HL-60 (cell line): Measurements from ENCODE around the gene TRERF1.
A peak's percentile ranks its signal among the peaks of the same experiment; 100 is the strongest.

Experiments used
- DNase-seq, 2 experiments: peaks; one replicate each; pipeline ENCODE4 v3.0.0-alpha.2; 2010 to 2020; ENCODE audit warnings: low read depth in 1 of 2, low spot score in 1 of 2
- H3K27ac ChIP-seq: fragments of 250-450 bp; sonication (Bioruptor Pico); replicated peaks from 2 replicates; pipeline ENCODE4 v1.5.1; 2020; ENCODE audit warnings: mild to moderate bottlenecking, moderate library complexity
- H3K27me3 ChIP-seq: fragments of 250-450 bp; sonication (Bioruptor Pico); 2 replicates; pipeline ENCODE4 v1.5.1; 2021; ENCODE audit warnings: mild to moderate bottlenecking, moderate library complexity; ENCODE audit not compliant: insufficient read depth, poor library complexity, severe bottlenecking
- H3K4me3 ChIP-seq: replicated peaks from 2 replicates; pipeline ENCODE4 v1.5.1; 2011; ENCODE audit warnings: mild to moderate bottlenecking, control low read depth, low read length; ENCODE audit not compliant: insufficient read depth
- GABPA ChIP-seq: IDR thresholded peaks from 2 replicates; pipeline ENCODE4 v1.6.1; 2012; ENCODE audit warnings: low read depth
- POLR2AphosphoS5 ChIP-seq: IDR thresholded peaks from 2 replicates; pipeline ENCODE4 v1.6.1; 2012; ENCODE audit warnings: low read depth
- SPI1 ChIP-seq: IDR thresholded peaks from 2 replicates; pipeline ENCODE4 v1.6.1; 2012; ENCODE audit warnings: low read depth, mild to moderate bottlenecking, borderline replicate concordance
- TF ChIP-seq, protein P1 (sequence below): IDR thresholded peaks from one replicate; pipeline ENCODE4 v1.5.1; 2011; ENCODE audit warnings: low read length, control low read depth, inconsistent platforms; ENCODE audit not compliant: insufficient read depth
- TF ChIP-seq, protein P2 (sequence below): IDR thresholded peaks from 2 replicates; pipeline ENCODE4 v1.6.1; 2012; ENCODE audit warnings: low read depth; ENCODE audit not compliant: insufficient replicate concordance

The TRERF1 gene

DNA sequence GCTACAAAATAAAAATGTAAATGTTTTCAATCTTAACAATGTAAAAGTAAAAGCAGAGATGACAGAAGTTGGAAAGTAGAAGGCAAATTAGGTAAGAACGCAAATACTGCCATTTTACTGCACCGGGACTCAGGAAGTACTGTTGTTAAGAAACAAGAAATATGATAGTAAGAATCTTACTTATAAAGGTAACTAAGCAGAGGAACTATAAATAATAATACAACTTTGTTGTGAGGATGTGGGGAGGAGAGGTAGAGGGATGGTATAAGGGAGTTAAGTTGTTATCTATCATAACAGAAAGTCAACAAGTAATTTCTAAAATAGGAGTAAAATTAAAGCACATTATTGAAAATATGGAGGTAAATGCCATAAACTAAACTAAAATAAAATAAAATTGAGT is 129.8 kb downstream of the TRERF1 start:
- no peaks in the 10 kb centered on the region for H3K27me3 ChIP-seq
- peak overlapping the region; percentile 15 for H3K27ac ChIP-seq
- no peak overlapping the region for H3K4me3 ChIP-seq
- TF ChIP-seq GABPA = no peak
- TF ChIP-seq, protein P1, sequence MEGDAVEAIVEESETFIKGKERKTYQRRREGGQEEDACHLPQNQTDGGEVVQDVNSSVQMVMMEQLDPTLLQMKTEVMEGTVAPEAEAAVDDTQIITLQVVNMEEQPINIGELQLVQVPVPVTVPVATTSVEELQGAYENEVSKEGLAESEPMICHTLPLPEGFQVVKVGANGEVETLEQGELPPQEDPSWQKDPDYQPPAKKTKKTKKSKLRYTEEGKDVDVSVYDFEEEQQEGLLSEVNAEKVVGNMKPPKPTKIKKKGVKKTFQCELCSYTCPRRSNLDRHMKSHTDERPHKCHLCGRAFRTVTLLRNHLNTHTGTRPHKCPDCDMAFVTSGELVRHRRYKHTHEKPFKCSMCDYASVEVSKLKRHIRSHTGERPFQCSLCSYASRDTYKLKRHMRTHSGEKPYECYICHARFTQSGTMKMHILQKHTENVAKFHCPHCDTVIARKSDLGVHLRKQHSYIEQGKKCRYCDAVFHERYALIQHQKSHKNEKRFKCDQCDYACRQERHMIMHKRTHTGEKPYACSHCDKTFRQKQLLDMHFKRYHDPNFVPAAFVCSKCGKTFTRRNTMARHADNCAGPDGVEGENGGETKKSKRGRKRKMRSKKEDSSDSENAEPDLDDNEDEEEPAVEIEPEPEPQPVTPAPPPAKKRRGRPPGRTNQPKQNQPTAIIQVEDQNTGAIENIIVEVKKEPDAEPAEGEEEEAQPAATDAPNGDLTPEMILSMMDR = no peak
- TF ChIP-seq POLR2AphosphoS5 = no peak
- TF ChIP-seq, protein P2, sequence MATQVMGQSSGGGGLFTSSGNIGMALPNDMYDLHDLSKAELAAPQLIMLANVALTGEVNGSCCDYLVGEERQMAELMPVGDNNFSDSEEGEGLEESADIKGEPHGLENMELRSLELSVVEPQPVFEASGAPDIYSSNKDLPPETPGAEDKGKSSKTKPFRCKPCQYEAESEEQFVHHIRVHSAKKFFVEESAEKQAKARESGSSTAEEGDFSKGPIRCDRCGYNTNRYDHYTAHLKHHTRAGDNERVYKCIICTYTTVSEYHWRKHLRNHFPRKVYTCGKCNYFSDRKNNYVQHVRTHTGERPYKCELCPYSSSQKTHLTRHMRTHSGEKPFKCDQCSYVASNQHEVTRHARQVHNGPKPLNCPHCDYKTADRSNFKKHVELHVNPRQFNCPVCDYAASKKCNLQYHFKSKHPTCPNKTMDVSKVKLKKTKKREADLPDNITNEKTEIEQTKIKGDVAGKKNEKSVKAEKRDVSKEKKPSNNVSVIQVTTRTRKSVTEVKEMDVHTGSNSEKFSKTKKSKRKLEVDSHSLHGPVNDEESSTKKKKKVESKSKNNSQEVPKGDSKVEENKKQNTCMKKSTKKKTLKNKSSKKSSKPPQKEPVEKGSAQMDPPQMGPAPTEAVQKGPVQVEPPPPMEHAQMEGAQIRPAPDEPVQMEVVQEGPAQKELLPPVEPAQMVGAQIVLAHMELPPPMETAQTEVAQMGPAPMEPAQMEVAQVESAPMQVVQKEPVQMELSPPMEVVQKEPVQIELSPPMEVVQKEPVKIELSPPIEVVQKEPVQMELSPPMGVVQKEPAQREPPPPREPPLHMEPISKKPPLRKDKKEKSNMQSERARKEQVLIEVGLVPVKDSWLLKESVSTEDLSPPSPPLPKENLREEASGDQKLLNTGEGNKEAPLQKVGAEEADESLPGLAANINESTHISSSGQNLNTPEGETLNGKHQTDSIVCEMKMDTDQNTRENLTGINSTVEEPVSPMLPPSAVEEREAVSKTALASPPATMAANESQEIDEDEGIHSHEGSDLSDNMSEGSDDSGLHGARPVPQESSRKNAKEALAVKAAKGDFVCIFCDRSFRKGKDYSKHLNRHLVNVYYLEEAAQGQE = no peak
- no peak for TF ChIP-seq SPI1
- DNase-seq = no peak

GRCh38 chr6:42320762-42321161 is 131.0 kb downstream of the TRERF1 start:
- H3K4me3 ChIP-seq = no peak overlapping the region
- no peak overlapping the region for H3K27ac ChIP-seq
- no peak for DNase-seq
- TF ChIP-seq GABPA = no peak
- no peaks in the 10 kb centered on the region for H3K27me3 ChIP-seq

DNA sequence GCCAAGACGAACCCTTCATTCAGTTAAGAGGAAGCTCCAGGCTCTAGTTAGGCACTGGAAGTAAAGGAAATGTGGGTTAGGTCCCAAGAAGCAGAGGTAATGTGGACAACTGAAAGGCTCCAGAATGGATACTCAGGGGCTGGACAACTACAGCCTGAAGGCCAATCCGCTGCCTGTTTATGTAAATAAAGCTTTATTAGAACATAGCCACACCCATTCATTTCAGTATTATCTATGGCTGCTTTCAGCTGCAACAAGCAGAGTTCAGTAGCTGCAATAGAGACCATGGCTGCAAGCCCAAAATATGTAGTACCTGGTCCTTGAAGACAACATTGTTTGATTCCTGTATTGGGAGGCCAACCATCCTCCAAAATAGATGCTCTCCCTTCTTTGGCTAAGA is 133.2 kb downstream of the TRERF1 start:
- Histone ChIP-seq H3K4me3 (no peak overlapping the region), H3K27me3 (no peaks in the 10 kb centered on the region), H3K27ac (peak overlapping the region; percentile 89)
- no peak for DNase-seq
- TF ChIP-seq POLR2AphosphoS5 = no peak
- TF ChIP-seq, protein P1 = no peak
- TF ChIP-seq, protein P2 = no peak
- no peak for TF ChIP-seq GABPA
- no peak for TF ChIP-seq SPI1

- peak; percentile 61 to 65 for DNase-seq
- no peaks in the 10 kb centered on the region for H3K27me3 ChIP-seq
- TF ChIP-seq, protein P1 = no peak
- TF ChIP-seq SPI1 = 0 out of 2 replicates have a peak, but pooled peaks have one; percentile 1
- peak overlapping the region; percentile 89 for H3K27ac ChIP-seq
- H3K4me3 ChIP-seq = no peak overlapping the region
These were observed 134.7 kb downstream of the TRERF1 start for GRCh38 chr6:42316981-42317380.
